HEK293 (cell line): ENCODE measurements around the gene DDX41.
A peak's percentile ranks its signal among the peaks of the same experiment; 100 is the strongest.

Experiments
- CTCF ChIA-PET: fragments of 350-600 bp; formaldehyde crosslinking; extraction: SDS; loops from one replicate; lab custom pipeline; 2021; ENCODE audit warnings: antibody characterized with exemption; lab: Yijun Ruan, JAX
- POLR2A ChIA-PET: fragments of 300-600 bp; formaldehyde crosslinking; extraction: SDS; loops from one replicate; lab custom pipeline; 2020; ENCODE audit warnings: antibody characterized with exemption, inconsistent platforms; lab: Yijun Ruan, JAX
- H3K27ac ChIP-seq: fragments of 200-500 bp; sonication (Bioruptor generic); 2 replicates; pipeline ENCODE4 v1.5.1; 2014; ENCODE audit warnings: low read depth, low read length, control low read depth, inconsistent platforms; ENCODE audit errors: extremely low read depth
- H3K36me3 ChIP-seq, 2 experiments: fragments of 200-500 bp in 1 of 2; sonication (Bioruptor generic) in 1 of 2; 1 replicate in 1 of 2; 2 replicates in 1 of 2; pipeline ENCODE4 v1.5.1; 2014 to 2017; ENCODE audit warnings: inconsistent platforms in 2 of 2, low read length in 2 of 2; ENCODE audit not compliant: control insufficient read depth in 2 of 2, insufficient read depth in 1 of 2
- H3K4me1 ChIP-seq: fragments of 200-500 bp; sonication (Bioruptor generic); 2 replicates; pipeline ENCODE4 v1.5.1; 2014; ENCODE audit warnings: mild to moderate bottlenecking, low read length, inconsistent platforms; ENCODE audit not compliant: control insufficient read depth, insufficient read depth
- H3K4me3 ChIP-seq: 2 replicates; pipeline ENCODE4 v1.5.1; 2011; ENCODE audit warnings: low read depth, mild to moderate bottlenecking, control low read depth, low read length, moderate library complexity
- H3K9me3 ChIP-seq: fragments of 200-500 bp; sonication (Bioruptor generic); 2 replicates; pipeline ENCODE4 v1.5.1; 2014; ENCODE audit warnings: low read depth, low read length, inconsistent platforms; ENCODE audit not compliant: control insufficient read depth, insufficient read depth
- OSR2 ChIP-seq: fragments of 450-650 bp; formaldehyde crosslinking; IDR thresholded peaks from 2 replicates; pipeline ENCODE4 v1.5.1; 2016; ENCODE audit warnings: missing biosample characterization, missing genetic modification characterization
- PBX3 ChIP-seq: sonication (generic); formaldehyde crosslinking; IDR thresholded peaks from 2 replicates; pipeline ENCODE4 v1.8.1; 2022; ENCODE audit warnings: mild to moderate bottlenecking, moderate library complexity, missing genetic modification reagents
- SP2 ChIP-seq: fragments of 450-650 bp; formaldehyde crosslinking; IDR thresholded peaks from 2 replicates; pipeline ENCODE4 v1.5.1; 2016; ENCODE audit warnings: missing biosample characterization, missing genetic modification characterization
- WT1 ChIP-seq: fragments of 450-650 bp; formaldehyde crosslinking; IDR thresholded peaks from 2 replicates; pipeline ENCODE4 v1.5.1; 2016; ENCODE audit warnings: missing biosample characterization, missing genetic modification characterization
- ZNF146 ChIP-seq: fragments of 450-650 bp; formaldehyde crosslinking; IDR thresholded peaks from 2 replicates; pipeline ENCODE4 v1.5.1; 2016; ENCODE audit warnings: missing biosample characterization, missing genetic modification characterization
- ZNF404 ChIP-seq: fragments of 450-650 bp; formaldehyde crosslinking; IDR thresholded peaks from 2 replicates; pipeline ENCODE4 v1.5.1; 2017; ENCODE audit warnings: missing biosample characterization, missing genetic modification characterization
- ZNF561 ChIP-seq: fragments of 450-650 bp; IDR thresholded peaks from 2 replicates; pipeline ENCODE4 v1.5.1; 2018; ENCODE audit warnings: missing biosample characterization, missing genetic modification characterization, borderline replicate concordance
- ZNF704 ChIP-seq: fragments of 450-650 bp; formaldehyde crosslinking; IDR thresholded peaks from 2 replicates; pipeline ENCODE4 v1.5.1; 2016; ENCODE audit warnings: missing biosample characterization, missing genetic modification characterization
- ZNF791 ChIP-seq: fragments of 450-650 bp; formaldehyde crosslinking; IDR thresholded peaks from 2 replicates; pipeline ENCODE4 v1.5.1; 2016; ENCODE audit warnings: missing biosample characterization, missing genetic modification characterization
- TF ChIP-seq, protein P1 (sequence below): fragments of 450-650 bp; formaldehyde crosslinking; IDR thresholded peaks from 2 replicates; pipeline ENCODE4 v1.5.1; 2016; ENCODE audit warnings: missing biosample characterization, missing genetic modification characterization
- TF ChIP-seq, protein P2 (sequence below): fragments of 450-650 bp; formaldehyde crosslinking; IDR thresholded peaks from 2 replicates; pipeline ENCODE4 v1.5.1; 2016; ENCODE audit warnings: missing biosample characterization, missing genetic modification characterization

Gene DDX41

GRCh38 chr5:177468685-177469628 lies 47.8 kb downstream of the DDX41 start (continued):
- no peak for TF ChIP-seq WT1 (tag by site-specific recombination)
- peak; percentile 8 for TF ChIP-seq SP2 (tag by site-specific recombination)
- TF ChIP-seq, protein P1, sequence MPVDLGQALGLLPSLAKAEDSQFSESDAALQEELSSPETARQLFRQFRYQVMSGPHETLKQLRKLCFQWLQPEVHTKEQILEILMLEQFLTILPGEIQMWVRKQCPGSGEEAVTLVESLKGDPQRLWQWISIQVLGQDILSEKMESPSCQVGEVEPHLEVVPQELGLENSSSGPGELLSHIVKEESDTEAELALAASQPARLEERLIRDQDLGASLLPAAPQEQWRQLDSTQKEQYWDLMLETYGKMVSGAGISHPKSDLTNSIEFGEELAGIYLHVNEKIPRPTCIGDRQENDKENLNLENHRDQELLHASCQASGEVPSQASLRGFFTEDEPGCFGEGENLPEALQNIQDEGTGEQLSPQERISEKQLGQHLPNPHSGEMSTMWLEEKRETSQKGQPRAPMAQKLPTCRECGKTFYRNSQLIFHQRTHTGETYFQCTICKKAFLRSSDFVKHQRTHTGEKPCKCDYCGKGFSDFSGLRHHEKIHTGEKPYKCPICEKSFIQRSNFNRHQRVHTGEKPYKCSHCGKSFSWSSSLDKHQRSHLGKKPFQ (tag by site-specific recombination) = no peak
- no peak for TF ChIP-seq PBX3 (CRISPR knock-in tag)
- TF ChIP-seq OSR2 = no peak
- TF ChIP-seq, all 188 proteins: peak for 12

DNA sequence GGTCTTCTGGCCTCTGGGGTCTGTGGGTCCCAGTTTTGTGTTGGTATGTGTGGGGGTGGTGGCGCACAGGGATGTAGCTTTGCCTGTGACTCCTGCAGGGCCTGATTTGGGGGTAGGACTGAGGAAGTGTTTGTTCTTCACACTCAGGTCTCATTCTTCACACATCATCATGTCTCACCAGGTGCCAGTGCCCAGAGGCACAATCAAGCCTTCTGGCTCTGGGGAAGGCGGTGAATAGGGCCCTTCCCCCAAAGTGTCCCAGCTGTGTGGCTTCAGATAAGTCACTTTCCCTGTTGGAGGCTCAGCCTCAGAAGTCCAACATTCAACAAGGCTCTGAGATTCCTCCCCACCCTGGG lies 48.5 kb downstream of the DDX41 start:
- H3K4me3 ChIP-seq = no peak overlapping the region
- POLR2A ChIA-PET = interaction anchor here (0.6 to 7.3 kb wide), 4 partner anchors 10 to 129 kb away, joined by 4 to 102 read pairs (median 14); partner anchors contain the start of gene PDLIM7
- no peak overlapping the region for H3K27ac ChIP-seq
- H3K9me3 ChIP-seq = no peaks in the 10 kb centered on the region
- peaks cover 15 to 67% of the 10 kb centered on the region in 2 experiments; a peak in 2 of 3 replicates for H3K36me3 ChIP-seq
- TF ChIP-seq ZNF561 (tag by site-specific recombination) (no peak), ZNF791 (tag by site-specific recombination) (no peak), ZNF404 (no peak)
- CTCF ChIA-PET = interaction anchor here (0.9 kb wide), 1 partner anchor 33 kb away, joined by 3 read pairs; no protein-coding TSS in a partner anchor
- peaks cover 4% of the 10 kb centered on the region for H3K4me1 ChIP-seq

- POLR2A ChIA-PET = interaction anchor here (0.6 to 2.4 kb wide), 3 partner anchors 10 to 130 kb away, joined by 4 to 12 read pairs (median 8); no protein-coding TSS in a partner anchor
- CTCF ChIA-PET = interaction anchor here (0.9 kb wide), 1 partner anchor 34 kb away, joined by 3 read pairs; no protein-coding TSS in a partner anchor
Measured at GRCh38 chr5:177467436-177467835, 49.3 kb downstream of the DDX41 start.

More at GRCh38 chr5:177467436-177467835, 49.3 kb downstream of the DDX41 start:
- Histone ChIP-seq H3K4me1 (peaks cover 4% of the 10 kb centered on the region), H3K4me3 (no peak overlapping the region), H3K27ac (no peak overlapping the region), H3K9me3 (no peaks in the 10 kb centered on the region), H3K36me3 (peaks cover 15 to 74% of the 10 kb centered on the region in 2 experiments; a peak in 2 of 3 replicates)
- TF ChIP-seq ZNF146 (tag by site-specific recombination) (no peak), ZNF704 (no peak)
- TF ChIP-seq, protein P2, sequence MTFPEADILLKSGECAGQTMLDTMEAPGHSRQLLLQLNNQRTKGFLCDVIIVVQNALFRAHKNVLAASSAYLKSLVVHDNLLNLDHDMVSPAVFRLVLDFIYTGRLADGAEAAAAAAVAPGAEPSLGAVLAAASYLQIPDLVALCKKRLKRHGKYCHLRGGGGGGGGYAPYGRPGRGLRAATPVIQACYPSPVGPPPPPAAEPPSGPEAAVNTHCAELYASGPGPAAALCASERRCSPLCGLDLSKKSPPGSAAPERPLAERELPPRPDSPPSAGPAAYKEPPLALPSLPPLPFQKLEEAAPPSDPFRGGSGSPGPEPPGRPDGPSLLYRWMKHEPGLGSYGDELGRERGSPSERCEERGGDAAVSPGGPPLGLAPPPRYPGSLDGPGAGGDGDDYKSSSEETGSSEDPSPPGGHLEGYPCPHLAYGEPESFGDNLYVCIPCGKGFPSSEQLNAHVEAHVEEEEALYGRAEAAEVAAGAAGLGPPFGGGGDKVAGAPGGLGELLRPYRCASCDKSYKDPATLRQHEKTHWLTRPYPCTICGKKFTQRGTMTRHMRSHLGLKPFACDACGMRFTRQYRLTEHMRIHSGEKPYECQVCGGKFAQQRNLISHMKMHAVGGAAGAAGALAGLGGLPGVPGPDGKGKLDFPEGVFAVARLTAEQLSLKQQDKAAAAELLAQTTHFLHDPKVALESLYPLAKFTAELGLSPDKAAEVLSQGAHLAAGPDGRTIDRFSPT (tag by site-specific recombination) = 0 out of 2 replicates have a peak, but pooled peaks have one; percentile 30
